OCI-LY7 (cell line): ENCODE data around the gene LLPH. TPM values are rescaled to one million over a fixed set of nuclear protein-coding genes. Genes with fewer than 3 reads are reported as not detected.

Source experiments
- BruUV-seq: library from RNA; stranded (reverse); fragments of 400-500 nt; replicated peaks from 2 replicates; lab custom pipeline; 2021; lab: Mats Ljungman, UMichigan
- CTCF ChIA-PET: fragments of 300-600 bp; sonication (Branson Sonifier 250); formaldehyde crosslinking; loops from one replicate; lab custom pipeline; 2022; ENCODE audit warnings: antibody characterized with exemption; ENCODE audit not compliant: unreplicated experiment; lab: Charles Lee
- POLR2A ChIA-PET: fragments of 300-600 bp; sonication (Branson Sonifier 250); formaldehyde crosslinking; loops from one replicate; lab custom pipeline; 2022; ENCODE audit warnings: antibody characterized with exemption; lab: Charles Lee
- DNase-seq: peaks from one replicate; pipeline ENCODE4 v3.0.0-alpha.2; 2015; ENCODE audit warnings: low spot score
- H2AFZ ChIP-seq: fragments of 200-600 bp; sonication (generic), shearing (Covaris generic); 2 replicates; pipeline ENCODE4 v1.6.1; 2014; ENCODE audit warnings: mild to moderate bottlenecking, antibody characterized with exemption, low read length, moderate library complexity
- H3K27ac ChIP-seq: fragments of 200-600 bp; sonication (generic); 2 replicates; pipeline ENCODE4 v1.5.1; 2014; ENCODE audit warnings: mixed run types, low read depth, mild to moderate bottlenecking, moderate library complexity, low read length, inconsistent platforms; ENCODE audit not compliant: poor library complexity, severe bottlenecking
- H3K36me3 ChIP-seq: fragments of 200-600 bp; sonication (generic); 2 replicates; pipeline ENCODE4 v1.6.1; 2014; ENCODE audit warnings: mild to moderate bottlenecking, antibody characterized with exemption, low read length, moderate library complexity, mixed read lengths; ENCODE audit not compliant: insufficient read depth
- H3K4me1 ChIP-seq: fragments of 200-600 bp; sonication (generic); 2 replicates; pipeline ENCODE4 v1.5.1; 2014; ENCODE audit warnings: mild to moderate bottlenecking, low read length; ENCODE audit not compliant: insufficient read depth, poor library complexity, severe bottlenecking
- H3K4me2 ChIP-seq: fragments of 200-600 bp; sonication (generic); 2 replicates; pipeline ENCODE4 v1.6.1; 2014; ENCODE audit warnings: mild to moderate bottlenecking, low read length
- H3K4me3 ChIP-seq: fragments of 200-600 bp; sonication (generic); 2 replicates; pipeline ENCODE4 v1.5.1; 2014; ENCODE audit warnings: mild to moderate bottlenecking, low read depth, low read length; ENCODE audit not compliant: poor library complexity, severe bottlenecking
- H3K79me2 ChIP-seq: fragments of 200-600 bp; sonication (generic); 2 replicates; pipeline ENCODE4 v1.6.1; 2016; ENCODE audit warnings: low read depth, mild to moderate bottlenecking, low read length, moderate library complexity, mixed read lengths; ENCODE audit not compliant: insufficient read depth
- H3K9me2 ChIP-seq: fragments of 200-600 bp; sonication (generic); 2 replicates; pipeline ENCODE4 v1.6.1; 2016; ENCODE audit warnings: mild to moderate bottlenecking, low read length, mixed read lengths; ENCODE audit not compliant: insufficient read depth
- H3K9me3 ChIP-seq: fragments of 200-600 bp; sonication (generic); 2 replicates; pipeline ENCODE4 v1.6.1; 2014; ENCODE audit warnings: mild to moderate bottlenecking, mixed run types, low read length, mixed read lengths
- H4K20me1 ChIP-seq: fragments of 200-600 bp; sonication (generic); 2 replicates; pipeline ENCODE4 v1.6.1; 2014; ENCODE audit warnings: mild to moderate bottlenecking, antibody characterized with exemption, low read length, moderate library complexity, mixed read lengths; ENCODE audit not compliant: insufficient read depth
- CTCF ChIP-seq: fragments of 200-600 bp; sonication (generic); conservative IDR thresholded peaks from 2 replicates; pipeline ENCODE4 v1.5.1; 2014; ENCODE audit warnings: mild to moderate bottlenecking, antibody characterized with exemption, low read length, moderate library complexity, mixed read lengths
- EZH2phosphoT487 ChIP-seq: fragments of 200-600 bp; sonication (generic); IDR thresholded peaks from 2 replicates; pipeline ENCODE4 v1.6.1; 2018; ENCODE audit warnings: low read depth, borderline replicate concordance, mild to moderate bottlenecking, mixed run types, antibody characterized with exemption, low read length, moderate library complexity, mixed read lengths
- intact Hi-C: fragments of 100-400 bp; cut with micrococcal nuclease; formaldehyde crosslinking; loops from one replicate; pipeline ENCODE4 v1.10.0; 2022; ENCODE audit not compliant: unreplicated experiment
- total RNA-seq, 2 experiments: library from RNA; depleted of rRNA in 1 of 2; stranded (reverse); fragments of >200 nt in 1 of 2; shearing (Covaris generic) in 1 of 2; gene quantifications; 2 replicates each; pipeline ENCODE4 v1.2.3, GENCODE V29; 2014 to 2022

Gene LLPH
- total RNA-seq, 2 experiments from 2014 or later, result 5.7 to 39.6 TPM

- no peaks in the 10 kb centered on the region for H3K4me1 ChIP-seq
Measured at GRCh38 chr12:66118240-66118891, 12.2 kb downstream of the LLPH start.

GRCh38 chr12:66117242-66117641, 13.3 kb downstream of the LLPH start:
- ChIA-PET POLR2A (interaction anchor here (1.2 kb wide), 1 partner anchor 14 kb away, joined by 6 read pairs; no protein-coding TSS in a partner anchor), CTCF (no interaction called here)
- no peak overlapping the region for H2AFZ ChIP-seq
- H3K9me3 ChIP-seq, result no peaks in the 10 kb centered on the region
- H3K27ac ChIP-seq, result no peak overlapping the region
- intact Hi-C loops, result no loop called here
- no peaks in the 10 kb centered on the region for H3K79me2 ChIP-seq
- TF ChIP-seq EZH2phosphoT487 (no peak), CTCF (no peak)
- H3K9me2 ChIP-seq, result no peaks in the 10 kb centered on the region
- no peaks in the 10 kb centered on the region for H3K4me1 ChIP-seq
- BruUV-seq, result no TSS peak
- no peaks in the 10 kb centered on the region for H4K20me1 ChIP-seq
- DNase-seq, result no peak
- no peak overlapping the region for H3K4me2 ChIP-seq
- no peak overlapping the region for H3K4me3 ChIP-seq
- peaks cover 25% of the 10 kb centered on the region for H3K36me3 ChIP-seq

More at GRCh38 chr12:66118240-66118891, 12.2 kb downstream of the LLPH start:
- POLR2A ChIA-PET, result interaction anchor here (0.7 to 1.2 kb wide), 2 partner anchors 13 to 88 kb away, joined by 6 read pairs; no protein-coding TSS in a partner anchor
- no peaks in the 10 kb centered on the region for H3K9me3 ChIP-seq
- intact Hi-C loops, result no loop called here
- TF ChIP-seq EZH2phosphoT487 (no peak), CTCF (no peak)
- BruUV-seq, result no TSS peak
- no peak overlapping the region for H3K4me3 ChIP-seq
- CTCF ChIA-PET, result no interaction called here
- no peak for DNase-seq
- no peak overlapping the region for H2AFZ ChIP-seq
- H4K20me1 ChIP-seq, result no peaks in the 10 kb centered on the region
- no peak overlapping the region for H3K27ac ChIP-seq
- no peaks in the 10 kb centered on the region for H3K79me2 ChIP-seq
- no peak overlapping the region for H3K4me2 ChIP-seq
- H3K36me3 ChIP-seq, result peaks cover 37% of the 10 kb centered on the region
- no peaks in the 10 kb centered on the region for H3K9me2 ChIP-seq

GRCh38 chr12:66115071-66115600, 15.4 kb downstream of the LLPH start:
- ChIA-PET POLR2A (interaction anchor here (0.7 kb wide), 1 partner anchor 26 kb away, joined by 3 read pairs; no protein-coding TSS in a partner anchor), CTCF (no interaction called here)
- Histone ChIP-seq H3K79me2 (no peaks in the 10 kb centered on the region), H4K20me1 (no peaks in the 10 kb centered on the region), H3K4me3 (no peak overlapping the region), H3K4me2 (no peak overlapping the region), H3K9me3 (no peaks in the 10 kb centered on the region), H3K27ac (no peak overlapping the region), H2AFZ (no peak overlapping the region), H3K36me3 (peaks cover 4% of the 10 kb centered on the region), H3K9me2 (no peaks in the 10 kb centered on the region), H3K4me1 (no peaks in the 10 kb centered on the region)
- BruUV-seq, result no TSS peak
- no peak for DNase-seq
- no peak for TF ChIP-seq CTCF
- TF ChIP-seq EZH2phosphoT487, result no peak
- intact Hi-C loops, result no loop called here
